Neuronal stem cell (in vitro differentiated cells): Measurements from ENCODE around the gene EFR3B.
A peak's percentile ranks its signal among the peaks of the same experiment; 100 is the strongest.

Experiments used
- DNase-seq: peaks from one replicate; pipeline ENCODE4 v3.0.0-alpha.2; 2013; ENCODE audit warnings: low spot score
- H2AFZ ChIP-seq: one replicate; pipeline ENCODE4 v1.6.1; 2013; ENCODE audit warnings: mild to moderate bottlenecking, low read length, inconsistent platforms
- H2AK5ac ChIP-seq: 2 replicates; pipeline ENCODE4 v1.6.1; 2013; ENCODE audit warnings: low read depth, mild to moderate bottlenecking, inconsistent platforms, low read length, moderate library complexity, mixed read lengths
- H2BK120ac ChIP-seq: 2 replicates; pipeline ENCODE4 v1.6.1; 2013; ENCODE audit warnings: low read depth, mild to moderate bottlenecking, inconsistent platforms, low read length, moderate library complexity, mixed read lengths
- H2BK12ac ChIP-seq: one replicate; pipeline ENCODE4 v1.6.1; 2013; ENCODE audit warnings: low read length, inconsistent platforms
- H2BK15ac ChIP-seq: 2 replicates; pipeline ENCODE4 v1.6.1; 2013; ENCODE audit warnings: mild to moderate bottlenecking, low read length, inconsistent platforms, mixed read lengths
- H2BK5ac ChIP-seq: one replicate; pipeline ENCODE4 v1.6.1; 2013; ENCODE audit warnings: inconsistent platforms, mild to moderate bottlenecking, low read length, moderate library complexity
- H3K14ac ChIP-seq: one replicate; pipeline ENCODE4 v1.6.1; 2013; ENCODE audit warnings: low read length, inconsistent platforms
- H3K18ac ChIP-seq: 2 replicates; pipeline ENCODE4 v1.6.1; 2013; ENCODE audit warnings: low read length, inconsistent platforms
- H3K23ac ChIP-seq: 2 replicates; pipeline ENCODE4 v1.6.1; 2013; ENCODE audit warnings: low read depth, mild to moderate bottlenecking, mixed read lengths, low read length, inconsistent platforms; ENCODE audit not compliant: poor library complexity
- H3K27ac ChIP-seq: replicated peaks from 3 replicates; pipeline ENCODE4 v1.5.1; 2013; ENCODE audit warnings: low read length, inconsistent platforms
- H3K27me3 ChIP-seq, 3 experiments: 2 replicates each; pipeline ENCODE4 v1.6.1; 2013; ENCODE audit warnings: low read length in 3 of 3, mild to moderate bottlenecking in 2 of 3, inconsistent platforms in 1 of 3, low read depth in 1 of 3, mixed read lengths in 1 of 3, moderate library complexity in 1 of 3; ENCODE audit not compliant: control insufficient read depth in 3 of 3, insufficient read depth in 3 of 3
- H3K36me3 ChIP-seq, 2 donors: replicated peaks in 1 of 2; 2 replicates each; pipeline ENCODE4 v1.6.1; 2013; ENCODE audit warnings: low read length in 2 of 2; ENCODE audit not compliant: control insufficient read depth in 2 of 2, insufficient read depth in 2 of 2
- H3K4ac ChIP-seq: 2 replicates; pipeline ENCODE4 v1.6.1; 2013; ENCODE audit warnings: inconsistent platforms, mild to moderate bottlenecking, low read length, moderate library complexity
- H3K4me1 ChIP-seq, 2 donors: 1 replicate in 1 of 2; 2 replicates in 1 of 2; pipeline ENCODE4 v1.6.1; 2013; ENCODE audit warnings: low read length in 2 of 2, low read depth in 1 of 2; ENCODE audit not compliant: control insufficient read depth in 2 of 2, insufficient read depth in 1 of 2
- H3K4me2 ChIP-seq: one replicate; pipeline ENCODE4 v1.6.1; 2013; ENCODE audit warnings: mild to moderate bottlenecking, low read length, inconsistent platforms; ENCODE audit not compliant: insufficient read depth, poor library complexity, severe bottlenecking
- H3K4me3 ChIP-seq, 2 donors: 2 replicates each; pipeline ENCODE4 v1.5.1; 2013; ENCODE audit warnings: low read length in 2 of 2, mild to moderate bottlenecking in 2 of 2, inconsistent platforms in 1 of 2, moderate library complexity in 1 of 2
- H3K79me1 ChIP-seq: one replicate; pipeline ENCODE4 v1.6.1; 2013; ENCODE audit warnings: low read depth, mild to moderate bottlenecking, inconsistent platforms, low read length, moderate library complexity
- H3K9ac ChIP-seq: one replicate; pipeline ENCODE4 v1.6.1; 2013; ENCODE audit warnings: mild to moderate bottlenecking, low read depth, low read length, inconsistent platforms; ENCODE audit not compliant: poor library complexity
- H3K9me3 ChIP-seq, 2 donors: replicated peaks in 1 of 2; 2 replicates each; pipeline versions ENCODE3 to v1.6.1; 2013; ENCODE audit warnings: low read length in 2 of 2, mild to moderate bottlenecking in 2 of 2, inconsistent platforms in 1 of 2, low read depth in 1 of 2, mixed read lengths in 1 of 2, moderate library complexity in 1 of 2; ENCODE audit not compliant: control insufficient read depth in 2 of 2, insufficient read depth in 1 of 2
- H4K8ac ChIP-seq: one replicate; pipeline ENCODE4 v1.6.1; 2013; ENCODE audit warnings: low read depth, mild to moderate bottlenecking, inconsistent platforms, low read length, moderate library complexity
- H4K91ac ChIP-seq: one replicate; pipeline ENCODE4 v1.6.1; 2013; ENCODE audit warnings: low read length, low read depth, mild to moderate bottlenecking, inconsistent platforms; ENCODE audit not compliant: poor library complexity
- WGBS, 2 donors: extraction: QIAGEN DNeasy Blood & Tissue Kit; methylation state at CpG; one replicate each; pipeline ENCODE4 v1.1.7; 2013; ENCODE audit warnings: missing lambda C conversion rate in 2 of 2, mixed read lengths in 1 of 2; ENCODE audit not compliant: insufficient read length in 2 of 2, insufficient replicate concordance in 1 of 2; ENCODE audit errors: extremely low coverage in 2 of 2; 5-methylcytosine and 5-hydroxymethylcytosine counted together

Gene EFR3B

DNA sequence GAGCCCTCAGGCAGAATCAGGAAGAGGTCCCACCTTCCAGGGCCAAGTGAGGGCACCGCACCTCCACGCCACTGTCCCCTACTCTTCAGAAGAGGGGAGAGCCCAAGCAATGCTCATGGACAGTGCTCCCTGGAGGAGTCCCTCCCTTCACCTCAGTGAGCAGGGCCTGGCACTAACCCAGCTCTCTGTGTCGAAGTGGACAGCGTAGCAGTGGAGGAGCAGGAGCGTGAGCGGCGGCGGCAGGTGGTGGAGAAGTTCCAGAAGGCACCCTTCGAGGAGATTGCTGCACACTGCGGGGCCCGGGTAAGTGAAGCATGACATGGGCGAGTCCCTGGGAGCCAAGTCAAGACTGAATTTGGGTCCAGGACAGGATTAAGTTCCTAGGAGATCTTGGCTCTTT is 109.8 kb downstream of the EFR3B start:
- WGBS, 2 donors: no CpG with 5 or more reads among the region's 12 CpGs
- Histone ChIP-seq H3K4ac (no peak overlapping the region), H3K27me3 (no peaks in the 10 kb centered on the region), H3K9me3 (no peaks in the 10 kb centered on the region), H3K36me3 (peaks cover 21 to 50% of the 10 kb centered on the region in 2 donors), H3K27ac (no peak overlapping the region), H4K8ac (peak overlapping the region; percentile 33), H2BK12ac (no peak overlapping the region), H2BK15ac (no peak overlapping the region), H2AFZ (no peak overlapping the region), H3K79me1 (no peaks in the 10 kb centered on the region), H3K9ac (no peak overlapping the region), H3K4me1 (no peaks in the 10 kb centered on the region), H2BK120ac (no peak overlapping the region), H4K91ac (no peak overlapping the region), H3K14ac (no peak overlapping the region), H3K18ac (no peak overlapping the region), H3K4me3 (no peak overlapping the region), H2BK5ac (no peak overlapping the region), H3K4me2 (no peak overlapping the region), H3K23ac (peak overlapping the region; percentile 11), H2AK5ac (no peak overlapping the region)
- DNase-seq: no peak

DNA sequence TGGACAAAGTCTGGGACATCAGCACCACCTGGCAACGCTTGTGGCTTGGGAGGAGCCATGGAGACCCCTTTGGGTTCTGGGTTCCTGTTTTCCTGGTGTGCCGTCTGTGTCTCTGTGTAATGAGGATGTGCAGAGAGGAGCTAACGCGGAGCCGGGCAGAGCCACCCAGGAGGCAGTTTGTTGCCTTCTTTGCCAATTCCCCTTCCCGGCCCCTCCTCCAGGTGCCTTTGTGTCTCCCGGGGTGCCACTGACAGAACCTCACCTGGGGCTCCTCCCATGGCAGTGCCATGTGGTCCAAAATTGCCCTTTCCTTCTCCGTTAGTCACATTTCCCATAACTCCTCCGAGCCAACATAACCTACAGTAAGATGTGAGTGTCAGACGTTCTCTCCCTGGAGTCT is 113.5 kb downstream of the EFR3B start:
- H2BK12ac ChIP-seq: no peak overlapping the region
- H2BK15ac ChIP-seq: no peak overlapping the region
- H3K9ac ChIP-seq: no peak overlapping the region
- no peaks in the 10 kb centered on the region for H3K79me1 ChIP-seq
- DNase-seq: no peak
- no peak overlapping the region for H2BK120ac ChIP-seq
- no peak overlapping the region for H3K14ac ChIP-seq
- no peak overlapping the region for H2AFZ ChIP-seq
- H3K4ac ChIP-seq: no peak overlapping the region
- peaks cover 0 to 8% of the 10 kb centered on the region in 2 donors for H3K4me1 ChIP-seq
- H2BK5ac ChIP-seq: no peak overlapping the region
- no peak overlapping the region for H3K4me2 ChIP-seq
- H3K9me3 ChIP-seq: no peaks in the 10 kb centered on the region
- H3K27ac ChIP-seq: no peak overlapping the region
- no peak overlapping the region for H4K91ac ChIP-seq
- H3K18ac ChIP-seq: no peak overlapping the region
- H4K8ac ChIP-seq: no peak overlapping the region
- peaks cover 21 to 35% of the 10 kb centered on the region in 2 donors for H3K36me3 ChIP-seq
- WGBS, 2 donors: no CpG with 5 or more reads among the region's 10 CpGs
- no peak overlapping the region for H2AK5ac ChIP-seq
- H3K4me3 ChIP-seq: no peak overlapping the region
- H3K27me3 ChIP-seq: no peaks in the 10 kb centered on the region
- no peak overlapping the region for H3K23ac ChIP-seq

DNA sequence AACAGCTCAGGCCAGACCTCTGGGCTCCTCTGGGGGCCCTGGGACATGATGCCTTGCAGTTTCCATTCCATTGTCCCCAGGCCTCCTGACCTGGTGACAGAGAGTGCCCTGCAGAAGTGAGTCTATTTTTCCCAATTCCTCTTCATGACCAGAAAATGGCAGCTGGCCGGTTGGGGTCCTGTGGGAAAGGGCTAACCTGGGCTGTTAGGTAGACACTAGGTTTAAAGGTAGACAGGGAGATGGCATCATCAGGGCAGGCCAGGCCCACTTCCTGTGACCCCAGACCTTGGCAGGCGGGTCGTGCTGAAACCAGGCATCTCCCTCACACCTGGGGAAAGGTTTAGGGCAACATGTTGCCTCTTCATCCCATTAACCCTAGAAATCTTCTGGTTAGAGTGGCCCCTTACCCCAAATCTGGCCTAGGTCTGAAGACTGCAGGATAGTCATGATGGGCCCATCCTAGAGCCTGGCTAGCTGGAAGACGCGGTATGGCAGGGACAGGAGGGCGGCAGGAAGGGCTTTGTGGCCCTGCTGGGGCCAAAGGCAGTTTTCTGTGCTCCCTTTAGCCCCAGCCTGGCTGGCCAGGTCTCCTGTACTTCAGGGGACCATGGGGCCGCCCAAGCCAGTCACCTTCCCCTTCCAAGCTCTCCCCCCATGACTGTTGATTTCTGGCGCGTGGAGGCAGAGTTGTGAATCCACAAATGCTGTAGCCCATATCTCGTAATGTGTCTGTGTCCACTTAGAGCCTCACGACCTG is 116.4 kb downstream of the EFR3B start:
- H4K8ac ChIP-seq: no peak overlapping the region
- H4K91ac ChIP-seq: no peak overlapping the region
- peak overlapping the region; percentile 52 for H3K23ac ChIP-seq
- H3K4ac ChIP-seq: no peak overlapping the region
- no peak overlapping the region for H3K4me3 ChIP-seq
- no peak overlapping the region for H2BK120ac ChIP-seq
- peaks cover 0 to 9% of the 10 kb centered on the region in 2 donors for H3K4me1 ChIP-seq
- H3K14ac ChIP-seq: no peak overlapping the region
- H3K18ac ChIP-seq: no peak overlapping the region
- no peaks in the 10 kb centered on the region for H3K79me1 ChIP-seq
- H2AFZ ChIP-seq: no peak overlapping the region
- no peak for DNase-seq
- H2BK5ac ChIP-seq: no peak overlapping the region
- H3K36me3 ChIP-seq: peaks cover 19 to 26% of the 10 kb centered on the region in 2 donors
- peak overlapping the region; percentile 8 for H2BK15ac ChIP-seq
- H2AK5ac ChIP-seq: no peak overlapping the region
- H3K4me2 ChIP-seq: no peak overlapping the region
- no peak overlapping the region for H3K9ac ChIP-seq
- H2BK12ac ChIP-seq: no peak overlapping the region
- no peaks in the 10 kb centered on the region for H3K9me3 ChIP-seq
- peaks cover 0 to 2% (median 0%) of the 10 kb centered on the region in 3 experiments for H3K27me3 ChIP-seq
- no CpG with 5 or more reads among the region's 11 CpGs for WGBS, 2 donors
- no peak overlapping the region for H3K27ac ChIP-seq

- no CpG with 5 or more reads among the region's 8 CpGs for WGBS, 2 donors
- Histone ChIP-seq H3K27ac (no peak overlapping the region), H3K14ac (no peak overlapping the region)
Observed at GRCh38 chr2:25159949-25160348, 118.1 kb downstream of the EFR3B start.

More at GRCh38 chr2:25159949-25160348, 118.1 kb downstream of the EFR3B start:
- Histone ChIP-seq H3K9ac (no peak overlapping the region), H3K79me1 (no peaks in the 10 kb centered on the region), H3K4me2 (no peak overlapping the region), H2BK120ac (no peak overlapping the region), H2AK5ac (no peak overlapping the region), H3K4ac (no peak overlapping the region), H3K4me3 (no peak overlapping the region), H3K23ac (no peak overlapping the region), H3K9me3 (no peaks in the 10 kb centered on the region), H3K36me3 (peaks cover 6 to 11% of the 10 kb centered on the region in 2 donors), H2BK5ac (no peak overlapping the region), H4K91ac (no peak overlapping the region), H4K8ac (no peak overlapping the region), H3K4me1 (peaks cover 0 to 11% of the 10 kb centered on the region in 2 donors), H3K27me3 (peaks cover 0 to 19% (median 3%) of the 10 kb centered on the region in 3 experiments), H3K18ac (no peak overlapping the region), H2BK15ac (no peak overlapping the region), H2BK12ac (no peak overlapping the region), H2AFZ (no peak overlapping the region)
- DNase-seq: no peak
